Measurements from ENCODE around the gene SPPL2B.

DNA sequence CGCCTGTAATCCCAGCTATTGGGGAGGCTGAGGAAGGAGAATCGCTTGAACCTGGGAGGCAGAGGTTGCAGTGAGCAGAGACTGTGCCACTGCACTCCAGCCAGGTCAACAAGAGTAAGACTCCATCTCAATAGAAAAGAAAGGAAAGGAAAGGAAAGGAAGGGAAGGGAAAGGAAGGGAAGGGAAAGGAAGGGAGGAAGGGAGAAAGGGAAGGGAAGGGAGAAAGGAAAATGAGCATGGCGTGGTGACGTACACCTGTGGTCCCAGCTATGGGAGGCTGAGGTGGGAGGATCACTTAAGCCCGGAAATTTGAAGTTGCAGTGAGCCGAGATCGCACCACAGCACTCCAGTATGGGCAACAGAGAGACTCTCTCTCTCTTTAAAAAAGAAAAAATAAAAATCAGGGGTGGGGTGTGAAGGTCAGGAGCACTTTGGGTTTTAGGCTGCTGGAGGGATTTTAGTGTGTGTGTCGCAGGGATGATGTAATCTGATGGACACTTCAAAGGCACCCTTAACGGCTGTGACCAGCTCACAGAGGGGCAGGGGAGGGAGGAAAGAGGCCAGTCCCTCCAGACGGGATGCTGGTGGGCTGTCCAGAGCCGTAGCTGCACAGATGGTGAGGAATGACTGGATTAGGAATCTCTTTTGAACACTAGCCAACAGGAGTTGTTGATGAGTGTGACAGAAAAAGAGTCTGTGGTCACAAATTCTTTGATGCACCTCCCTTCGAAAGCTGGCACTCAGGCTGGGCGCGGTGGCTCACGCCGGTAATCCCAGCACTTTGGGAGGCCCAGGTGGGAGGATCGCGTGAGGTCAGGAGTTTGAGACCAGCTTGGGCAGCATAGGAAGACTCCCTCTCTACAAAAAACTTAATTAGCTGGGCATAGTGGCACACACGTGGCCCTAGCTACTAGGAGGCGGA lies 59.1 kb downstream of the SPPL2B start:
- TF ChIP-seq CTCF (IDR thresholded peaks at IDR 0.05 in 4 of 5, conservative IDR thresholded peaks at IDR 0.05 in 1 of 5) (no peak), POLR2A (IDR thresholded peaks at IDR 0.05) (no peak)
